DMS153 treated with DMSO at 0.1 percent for 48 hours (cell line): Measurements from ENCODE around the gene RAC3.
A peak's percentile ranks its signal among the peaks of the same experiment; 100 is the strongest.

Experiments
- DNase-seq: peaks from one replicate; lab custom pipeline; 2025; ENCODE audit not compliant: unreplicated experiment; lab: John Stamatoyannopoulos, UW

RAC3 gene

GRCh38 chr17:82031303-82031884, at the start of gene RAC3:
Gene RAC3, plus strand, starts transcription at chr17:82031678. Its CDS starts 84 bp downstream, at chr17:82031762.
- peak; percentile 11 for DNase-seq

- no peak for DNase-seq
Measured at GRCh38 chr17:81983011-81983638, 48.4 kb upstream of the RAC3 start.

GRCh38 chr17:81983639-81984373, 47.7 kb upstream of the RAC3 start:
- DNase-seq: no peak

GRCh38 chr17:81984773-81985410, 46.6 kb upstream of the RAC3 start:
- no peak for DNase-seq

- DNase-seq: no peak
Measured at GRCh38 chr17:81986606-81987005, 44.9 kb upstream of the RAC3 start.

DNA sequence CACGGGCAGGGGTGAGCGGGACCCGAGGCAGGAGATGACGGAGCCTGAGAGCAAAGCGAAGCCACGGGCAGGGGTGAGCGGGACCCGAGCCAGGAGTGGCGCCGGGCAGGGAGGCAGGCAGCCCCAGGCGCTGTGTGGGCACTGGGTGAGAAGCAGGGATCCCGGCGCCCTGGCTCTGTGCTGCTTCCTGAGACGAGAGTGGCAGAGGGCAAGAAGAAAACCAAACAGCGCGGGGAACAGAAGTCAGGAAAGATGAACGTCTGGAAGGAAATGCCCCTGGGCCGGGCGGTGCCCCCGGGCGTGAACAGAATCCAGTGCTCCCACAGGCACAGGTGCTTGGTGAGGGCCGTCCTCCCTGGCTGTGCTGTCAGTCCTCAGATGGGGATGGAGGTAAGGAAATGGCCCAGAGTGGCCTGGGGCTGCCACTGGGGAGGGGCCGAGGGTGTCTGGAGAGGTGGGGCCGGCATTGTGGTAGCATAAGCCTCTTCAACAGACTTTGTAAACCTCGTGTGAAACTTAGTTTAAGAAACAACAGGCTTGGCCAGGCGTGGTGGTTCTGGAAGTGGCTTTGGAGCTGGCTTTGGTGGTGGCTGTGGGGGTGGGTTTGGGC, 44.2 kb upstream of the RAC3 start:
- DNase-seq: no peak

DNA sequence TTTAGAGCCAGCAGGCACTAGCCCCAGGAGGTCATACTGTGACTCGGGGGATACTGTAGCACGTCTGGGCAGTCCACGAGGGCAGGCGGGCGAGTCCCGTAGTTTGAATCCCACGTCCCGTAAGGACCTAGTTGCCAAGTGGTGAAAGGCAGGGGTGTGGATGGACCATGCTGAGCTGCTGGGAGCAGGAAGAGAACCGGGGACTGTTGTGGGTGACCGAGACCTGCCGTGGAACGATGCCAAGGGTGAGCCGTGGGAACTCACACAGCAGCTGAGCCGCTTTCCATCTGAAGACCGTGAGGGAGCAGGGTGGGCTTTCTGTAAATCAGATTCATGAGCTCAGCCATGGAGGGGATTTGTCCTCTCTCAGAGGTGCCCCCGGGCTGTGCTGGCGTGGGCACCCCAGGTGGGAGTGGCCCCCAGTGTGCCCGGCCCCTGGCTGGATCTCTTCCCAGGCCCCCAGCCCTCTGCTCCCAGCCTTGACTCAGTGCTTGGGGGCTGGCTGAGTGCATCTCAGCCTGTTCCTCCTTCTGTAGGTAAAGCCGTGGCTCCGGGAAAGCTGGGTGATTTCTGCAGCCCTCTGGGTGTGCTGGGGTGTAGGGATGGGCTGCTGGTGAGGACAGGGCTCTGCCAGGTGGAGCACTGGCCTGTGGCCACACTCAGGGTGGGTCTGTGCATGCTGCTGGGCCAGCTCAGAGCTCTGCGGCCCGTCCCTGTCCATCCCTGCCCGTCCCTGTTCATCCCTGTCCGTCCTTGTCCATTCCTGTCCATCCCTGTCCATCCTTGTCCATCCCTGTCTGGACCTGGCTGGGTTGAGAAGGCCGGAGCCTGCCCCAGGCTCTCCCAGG, 40.4 kb upstream of the RAC3 start:
- DNase-seq: no peak

DNA sequence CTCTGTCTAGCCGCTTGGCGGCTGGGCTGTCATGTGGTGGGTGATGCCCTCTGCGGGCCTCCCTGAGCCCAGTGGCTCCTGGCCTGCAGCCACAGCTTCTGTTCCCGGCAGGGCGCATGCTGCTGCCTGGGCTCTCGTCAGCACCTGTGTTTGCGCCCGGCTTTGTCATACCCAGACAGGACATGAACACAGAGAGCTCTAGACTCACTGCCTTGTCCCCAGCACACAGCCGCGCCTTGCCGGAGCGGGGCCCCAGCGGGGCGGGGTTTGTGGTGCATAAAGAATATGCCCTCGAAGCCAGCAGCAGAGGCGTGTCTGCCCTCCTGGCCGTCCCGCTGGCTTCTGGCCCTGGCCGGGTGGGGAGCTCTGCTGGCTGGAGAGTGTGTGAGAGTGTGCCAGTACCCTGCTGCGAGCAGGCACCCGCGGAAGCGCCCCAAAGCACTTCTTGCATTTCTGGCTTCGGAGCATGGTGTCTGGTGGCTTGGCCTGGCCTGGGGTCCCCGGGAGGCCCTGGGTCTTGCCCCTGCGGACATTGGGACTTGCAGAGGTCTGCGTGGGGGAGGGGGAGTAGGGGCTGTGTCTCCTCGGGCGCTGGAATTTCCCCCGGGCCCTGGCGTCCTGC, 39.7 kb upstream of the RAC3 start:
- peak; percentile 12 for DNase-seq

GRCh38 chr17:81992306-81993102, 39.0 kb upstream of the RAC3 start:
- no peak for DNase-seq

GRCh38 chr17:81993729-81994592, 37.5 kb upstream of the RAC3 start:
- no peak for DNase-seq

DNA sequence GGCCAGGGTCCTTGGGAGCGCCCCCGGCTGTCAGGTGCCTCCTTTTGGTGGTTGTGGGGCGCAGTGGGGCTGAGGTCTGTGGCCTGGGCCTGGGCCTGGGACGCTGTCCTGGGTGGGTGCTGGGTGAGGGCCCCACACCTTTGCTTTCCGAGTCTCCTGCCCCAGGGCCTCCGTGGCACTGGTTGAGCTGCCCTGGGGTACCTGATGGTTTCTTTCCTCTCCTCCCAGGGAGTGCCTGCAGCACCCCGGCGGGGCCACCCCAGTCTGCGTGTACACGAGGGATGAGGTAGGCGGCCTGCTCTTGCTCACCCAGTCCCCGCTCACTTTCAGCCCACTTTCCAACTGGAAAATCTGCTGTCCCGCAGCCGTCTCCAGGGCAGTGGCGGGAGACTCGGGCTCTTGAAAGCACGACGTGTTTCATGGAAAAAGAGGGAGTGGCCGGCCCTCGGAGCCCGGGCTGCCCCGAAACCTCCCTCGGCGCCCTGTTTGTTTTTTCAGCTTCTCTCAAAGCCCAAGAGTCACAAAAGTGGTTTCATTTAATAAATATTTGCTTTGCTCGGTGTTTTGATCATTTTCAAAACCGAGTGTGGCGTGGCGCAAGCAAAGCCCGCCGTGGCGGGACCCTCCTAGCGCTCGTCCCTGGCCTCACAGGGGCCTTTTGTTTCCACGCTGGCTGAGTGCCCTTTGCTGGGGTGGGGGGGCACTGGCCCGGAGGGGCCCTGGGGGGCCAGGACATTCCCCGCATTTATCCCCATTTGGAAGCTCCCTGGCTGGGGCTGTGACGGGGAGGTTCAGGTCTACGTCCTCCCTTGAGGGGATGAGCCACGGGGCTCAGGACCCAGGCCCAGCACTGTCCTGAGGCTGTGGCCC, 36.6 kb upstream of the RAC3 start:
- DNase-seq: no peak

DNA sequence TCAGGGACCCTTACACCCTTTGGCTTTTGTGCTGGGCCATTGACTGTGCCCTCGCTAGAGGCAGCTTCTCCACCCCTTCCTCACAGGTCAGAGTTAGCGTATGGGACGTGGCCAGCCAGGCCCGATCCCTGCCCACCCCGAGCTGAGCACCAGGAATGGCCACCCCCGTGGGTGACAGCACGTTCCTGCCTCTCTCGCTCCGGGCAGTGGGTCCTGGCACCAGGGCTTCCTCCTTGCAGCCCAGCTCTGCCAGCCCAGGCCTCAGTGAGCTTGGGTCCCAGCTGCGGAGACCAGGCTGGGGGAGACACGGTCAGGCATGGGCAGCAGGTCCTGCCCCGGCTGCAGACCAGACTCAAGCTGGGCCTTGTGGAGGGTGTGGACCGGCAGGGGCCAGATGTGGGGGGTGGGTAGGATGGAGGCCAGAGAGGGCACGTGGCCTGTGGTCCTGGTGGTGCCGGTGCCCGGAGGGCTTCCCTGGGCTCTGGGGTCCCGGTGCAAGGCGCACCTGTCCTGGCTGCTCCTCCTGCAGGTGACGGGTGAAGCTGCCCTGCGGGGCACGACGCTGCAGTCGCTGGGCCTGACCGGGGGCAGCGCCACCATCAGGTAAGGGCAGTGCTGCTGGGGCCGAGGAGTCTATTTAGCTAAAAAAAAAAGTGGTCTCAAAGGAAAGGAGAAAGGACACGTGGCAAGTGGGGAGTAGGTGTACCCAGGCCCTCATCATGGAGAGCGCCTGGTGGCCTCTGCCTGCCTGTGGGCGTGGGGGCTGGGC, 35.8 kb upstream of the RAC3 start:
- no peak for DNase-seq

DNA sequence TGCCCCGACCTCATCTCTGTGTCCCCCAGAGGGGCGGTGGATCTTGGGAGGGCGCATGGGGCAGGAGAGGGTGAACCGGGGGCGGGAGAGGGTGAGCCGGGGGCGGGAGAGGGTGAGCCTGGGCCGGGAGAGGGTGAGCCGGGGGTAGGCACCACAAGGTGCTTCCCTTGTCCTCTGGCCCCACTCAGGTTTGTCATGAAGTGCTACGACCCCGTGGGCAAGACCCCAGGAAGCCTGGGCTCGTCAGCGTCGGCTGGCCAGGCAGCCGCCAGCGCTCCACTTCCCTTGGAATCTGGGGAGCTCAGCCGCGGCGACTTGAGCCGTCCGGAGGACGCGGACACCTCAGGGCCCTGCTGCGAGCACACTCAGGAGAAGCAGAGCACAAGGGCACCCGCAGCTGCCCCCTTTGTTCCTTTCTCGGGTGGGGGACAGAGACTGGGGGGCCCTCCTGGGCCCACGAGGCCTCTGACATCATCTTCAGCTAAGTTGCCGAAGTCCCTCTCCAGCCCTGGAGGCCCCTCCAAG, 35.2 kb upstream of the RAC3 start:
- no peak for DNase-seq

DNA sequence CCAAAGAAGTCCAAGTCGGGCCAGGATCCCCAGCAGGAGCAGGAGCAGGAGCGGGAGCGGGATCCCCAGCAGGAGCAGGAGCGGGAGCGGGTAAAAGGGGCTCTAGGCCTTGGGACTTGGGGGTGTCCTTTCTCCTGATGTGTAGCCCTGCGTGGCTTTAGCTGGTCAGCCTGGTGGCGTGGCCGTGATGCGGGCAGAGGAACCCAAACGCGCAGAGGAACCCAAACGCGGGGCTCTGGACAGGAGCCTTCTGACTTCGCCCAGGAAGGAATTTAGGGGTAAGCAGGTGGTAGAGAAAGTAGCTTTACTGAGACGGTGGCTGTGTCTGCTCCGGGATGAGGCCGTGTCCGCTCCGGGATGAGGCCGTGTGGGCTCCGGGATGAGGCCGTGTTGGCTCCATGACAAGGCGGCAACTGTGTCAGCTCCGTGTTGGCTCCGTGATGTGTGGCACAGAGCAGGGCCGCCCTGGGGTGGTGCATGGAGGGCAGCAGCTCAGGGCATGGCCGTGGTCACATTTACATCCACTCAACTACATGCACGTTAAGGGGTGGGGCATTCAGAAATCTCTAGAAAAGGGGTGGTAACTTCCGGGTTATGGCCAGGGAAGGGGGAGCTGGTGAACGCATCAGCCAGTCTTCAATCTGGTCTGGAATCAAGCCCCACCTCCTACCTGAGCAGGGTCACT, 34.6 kb upstream of the RAC3 start:
- no peak for DNase-seq

- DNase-seq: no peak
Measured at GRCh38 chr17:81998212-81998611, 33.3 kb upstream of the RAC3 start.
